H1 (cell line): ENCODE results near the gene SRPRB. TPM values are rescaled to one million over a fixed set of nuclear protein-coding genes. Genes with fewer than 3 reads are reported as not detected.

Experiments
- E2F6 ChIP-seq: IDR thresholded peaks from 2 replicates; pipeline ENCODE4 v1.6.1; 2012; ENCODE audit warnings: inconsistent platforms
- GTF2F1 ChIP-seq: IDR thresholded peaks from 2 replicates; pipeline ENCODE4 v1.6.1; 2012; ENCODE audit warnings: low read depth, low read length, improper control_type of control experiment, borderline replicate concordance
- JUND ChIP-seq: IDR thresholded peaks from 2 replicates; pipeline ENCODE4 v1.6.1; 2011; ENCODE audit warnings: mild to moderate bottlenecking, improper control_type of control experiment, low read length
- KDM1A ChIP-seq: fragments of 200-600, 300-600 bp; sonication (generic); IDR thresholded peaks from 2 replicates; pipeline ENCODE4 v1.7.1; 2016; ENCODE audit warnings: mild to moderate bottlenecking, low read length, borderline replicate concordance
- MAFK ChIP-seq: IDR thresholded peaks from 2 replicates; pipeline ENCODE4 v1.6.1; 2012; ENCODE audit warnings: low read depth, mild to moderate bottlenecking, improper control_type of control experiment, low read length
- polyA plus RNA-seq, 7 experiments: library from polyadenylated mRNA; depleted of rRNA in 3 of 7; stranded (reverse) in 5 of 7; unstranded in 2 of 7; fragments of >200 nt in 5 of 7; fragments of 200-250 nt in 2 of 7; gene quantifications; 1 replicate in 5 of 7; 2 replicates in 1 of 7; 4 replicates in 1 of 7; pipeline versions ENCODE4 v1.2.1 to v1.2.3, GENCODE V29; 2011 to 2013; ENCODE audit warnings: missing spikeins in 2 of 7, mixed read lengths in 2 of 7
- total RNA-seq: library from RNA; stranded (reverse); fragmentation: NEBNext Ultra II Directional; extraction: Animal tissue kit (Norgen Biotek cat#: 25700); gene quantifications from 2 replicates; pipeline ENCODE4 v1.2.1, GENCODE V29; 2021

Gene SRPRB
- total and polyA plus RNA-seq, 2 of the 8 experiments (the other 6 are each of a cell fraction or from before 2014, with no cell fraction given) = 15.9 to 49.8 TPM

- TF ChIP-seq KDM1A (no peak), E2F6 (no peak), GTF2F1 (no peak), JUND (no peak), MAFK (no peak)
Observed at GRCh38 chr3:133859381-133860234, 54.0 kb downstream of the SRPRB start (continued).
